Activated naive CD8-positive, alpha-beta T cell (primary cell): ENCODE data around the gene FUT6.
"Not testable (repeated sequence)": the region's sequence is repeated elsewhere in the genome, so short reads cannot be mapped to it uniquely, and the experiment has no call there.

Source experiments
- H3K27ac Mint-ChIP-seq: one replicate; pipeline ENCODE4 v1.8.0; 2021; ENCODE audit warnings: mixed read lengths
- H3K27me3 Mint-ChIP-seq: one replicate; pipeline ENCODE4 v1.8.0; 2021; ENCODE audit warnings: mixed read lengths
- H3K36me3 Mint-ChIP-seq: one replicate; pipeline ENCODE4 v1.8.0; 2021; ENCODE audit warnings: mixed read lengths
- H3K4me1 Mint-ChIP-seq: one replicate; pipeline ENCODE4 v1.8.0; 2021; ENCODE audit warnings: low read depth, mixed read lengths
- H3K4me3 Mint-ChIP-seq: one replicate; pipeline ENCODE4 v1.8.0; 2021; ENCODE audit warnings: mild to moderate bottlenecking, mixed read lengths
- H3K9me3 Mint-ChIP-seq: one replicate; pipeline ENCODE4 v1.8.0; 2021; ENCODE audit warnings: low read depth, mixed read lengths

The FUT6 gene

GRCh38 chr19:5839065-5840017 lies at the start of gene FUT6:
TSS of gene FUT6 (minus strand) at chr19:5839702. CDS start at chr19:5832567, 7,135 bp downstream.
- no peaks in the 10 kb centered on the region for H3K36me3 Mint-ChIP-seq
- peaks cover 8% of the 10 kb centered on the region for H3K4me1 Mint-ChIP-seq
- no peak within 1 kb of the TSS for H3K4me3 Mint-ChIP-seq
- H3K27me3 Mint-ChIP-seq = no peaks in the 10 kb centered on the region
- H3K9me3 Mint-ChIP-seq = no peaks in the 10 kb centered on the region
- no peak within 1 kb of the TSS for H3K27ac Mint-ChIP-seq

- H3K27ac Mint-ChIP-seq, H3K9me3 Mint-ChIP-seq, H3K4me1 Mint-ChIP-seq, H3K4me3 Mint-ChIP-seq, H3K36me3 Mint-ChIP-seq: not testable (repeated sequence)
- H3K27me3 Mint-ChIP-seq = peaks cover 14% of the 10 kb centered on the region
Observed at GRCh38 chr19:5884065-5884811, 44.7 kb upstream of the FUT6 start.

- peaks cover 14% of the 10 kb centered on the region for H3K27me3 Mint-ChIP-seq
- not testable (repeated sequence) for H3K9me3 Mint-ChIP-seq, H3K27ac Mint-ChIP-seq, H3K4me1 Mint-ChIP-seq, H3K36me3 Mint-ChIP-seq, H3K4me3 Mint-ChIP-seq
Observed at GRCh38 chr19:5883157-5883873, 43.8 kb upstream of the FUT6 start.

- Mint-ChIP-seq H3K4me1 (no peaks in the 10 kb centered on the region), H3K27ac (no peak overlapping the region), H3K36me3 (no peaks in the 10 kb centered on the region)
Observed at GRCh38 chr19:5882421-5882968, 43.0 kb upstream of the FUT6 start.

GRCh38 chr19:5881543-5882299 lies 42.2 kb upstream of the FUT6 start:
- peaks cover 17% of the 10 kb centered on the region for H3K27me3 Mint-ChIP-seq
- H3K36me3 Mint-ChIP-seq = no peaks in the 10 kb centered on the region
- H3K9me3 Mint-ChIP-seq = no peaks in the 10 kb centered on the region
- no peaks in the 10 kb centered on the region for H3K4me1 Mint-ChIP-seq
- no peak overlapping the region for H3K27ac Mint-ChIP-seq
- no peak overlapping the region for H3K4me3 Mint-ChIP-seq

More at GRCh38 chr19:5882421-5882968, 43.0 kb upstream of the FUT6 start:
- Mint-ChIP-seq H3K4me3 (no peak overlapping the region), H3K9me3 (no peaks in the 10 kb centered on the region), H3K27me3 (peaks cover 14% of the 10 kb centered on the region)

GRCh38 chr19:5880604-5881078 lies 41.1 kb upstream of the FUT6 start:
- Mint-ChIP-seq H3K27ac (no peak overlapping the region), H3K4me3 (no peak overlapping the region), H3K9me3 (no peaks in the 10 kb centered on the region), H3K27me3 (peaks cover 16% of the 10 kb centered on the region), H3K36me3 (no peaks in the 10 kb centered on the region), H3K4me1 (no peaks in the 10 kb centered on the region)

GRCh38 chr19:5880196-5880595 lies 40.7 kb upstream of the FUT6 start:
- Mint-ChIP-seq H3K4me1 (no peaks in the 10 kb centered on the region), H3K27ac (no peak overlapping the region), H3K36me3 (no peaks in the 10 kb centered on the region), H3K9me3 (no peaks in the 10 kb centered on the region), H3K27me3 (peaks cover 12% of the 10 kb centered on the region), H3K4me3 (no peak overlapping the region)

- Mint-ChIP-seq H3K9me3 (no peaks in the 10 kb centered on the region), H3K4me3 (no peak overlapping the region), H3K36me3 (no peaks in the 10 kb centered on the region), H3K27me3 (peaks cover 8% of the 10 kb centered on the region), H3K4me1 (no peaks in the 10 kb centered on the region), H3K27ac (no peak overlapping the region)
Observed at GRCh38 chr19:5877882-5878281, 38.4 kb upstream of the FUT6 start.

GRCh38 chr19:5877427-5877826 lies 37.9 kb upstream of the FUT6 start:
- no peaks in the 10 kb centered on the region for H3K9me3 Mint-ChIP-seq
- no peak overlapping the region for H3K4me3 Mint-ChIP-seq
- H3K27ac Mint-ChIP-seq = no peak overlapping the region
- no peaks in the 10 kb centered on the region for H3K4me1 Mint-ChIP-seq
- peaks cover 6% of the 10 kb centered on the region for H3K27me3 Mint-ChIP-seq
- H3K36me3 Mint-ChIP-seq = no peaks in the 10 kb centered on the region

GRCh38 chr19:5874496-5874895 lies 35.0 kb upstream of the FUT6 start:
- not testable (repeated sequence) for H3K27ac Mint-ChIP-seq, H3K4me1 Mint-ChIP-seq, H3K9me3 Mint-ChIP-seq, H3K4me3 Mint-ChIP-seq, H3K27me3 Mint-ChIP-seq, H3K36me3 Mint-ChIP-seq

- Mint-ChIP-seq H3K27me3 (peaks cover 6% of the 10 kb centered on the region), H3K36me3 (no peaks in the 10 kb centered on the region), H3K27ac (no peak overlapping the region), H3K9me3 (no peaks in the 10 kb centered on the region), H3K4me3 (no peak overlapping the region), H3K4me1 (no peaks in the 10 kb centered on the region)
Observed at GRCh38 chr19:5873617-5874199, 34.2 kb upstream of the FUT6 start.

- Mint-ChIP-seq H3K9me3 (no peaks in the 10 kb centered on the region), H3K27me3 (peaks cover 2% of the 10 kb centered on the region), H3K36me3 (no peaks in the 10 kb centered on the region), H3K4me3 (no peak overlapping the region), H3K27ac (no peak overlapping the region), H3K4me1 (no peaks in the 10 kb centered on the region)
Observed at GRCh38 chr19:5870986-5871394, 31.5 kb upstream of the FUT6 start.

- no peak overlapping the region for H3K4me3 Mint-ChIP-seq
- H3K27me3 Mint-ChIP-seq = no peaks in the 10 kb centered on the region
- H3K27ac Mint-ChIP-seq = no peak overlapping the region
- no peaks in the 10 kb centered on the region for H3K4me1 Mint-ChIP-seq
- no peaks in the 10 kb centered on the region for H3K36me3 Mint-ChIP-seq
- H3K9me3 Mint-ChIP-seq = no peaks in the 10 kb centered on the region
Observed at GRCh38 chr19:5867201-5868136, 28.0 kb upstream of the FUT6 start.
